Activated B cell treated with CpG ODN at 0.5 μM for 24 hours (primary cell): ENCODE data around the gene IL12RB1. TPM values are rescaled to one million over a fixed set of nuclear protein-coding genes. Genes with fewer than 3 reads are reported as not detected.
"Not testable (repeated sequence)": the region's sequence is repeated elsewhere in the genome, so short reads cannot be mapped to it uniquely, and the experiment has no call there.

Experiments
- ATAC-seq: fragments of 200-7000 bp; cut with Tn5 transposase; one replicate; pipeline ENCODE4 v1.10.0; 2021; ENCODE audit warnings: low read depth, mild to moderate bottlenecking, moderate library complexity
- CTCF ChIA-PET: fragments of 350-600 bp; sonication (Branson Sonifier 250); formaldehyde crosslinking; loops from one replicate; lab custom pipeline; 2021; ENCODE audit warnings: antibody characterized with exemption; lab: Charles Lee
- POLR2A ChIA-PET: fragments of 350-600 bp; sonication (Branson Sonifier 250); formaldehyde crosslinking; loops from one replicate; lab custom pipeline; 2021; ENCODE audit warnings: antibody characterized with exemption; lab: Charles Lee
- DNase-seq: peaks from one replicate; pipeline ENCODE4 v3.0.0; 2022
- H3K27ac Mint-ChIP-seq: one replicate; pipeline ENCODE4 v1.8.0; 2020; ENCODE audit warnings: mixed read lengths
- H3K27me3 Mint-ChIP-seq: one replicate; pipeline ENCODE4 v1.8.0; 2021; ENCODE audit warnings: mixed read lengths
- H3K36me3 Mint-ChIP-seq: one replicate; pipeline ENCODE4 v1.8.0; 2021; ENCODE audit warnings: low read depth, mixed read lengths
- H3K4me1 Mint-ChIP-seq: one replicate; pipeline ENCODE4 v1.8.0; 2021; ENCODE audit warnings: mixed read lengths
- H3K4me3 Mint-ChIP-seq: one replicate; pipeline ENCODE4 v1.8.0; 2020; ENCODE audit warnings: mild to moderate bottlenecking, mixed read lengths
- H3K9me3 Mint-ChIP-seq: one replicate; pipeline ENCODE4 v1.8.0; 2020; ENCODE audit warnings: mixed read lengths
- CTCF ChIP-seq: fragments of 200-600 bp; IDR thresholded peaks from one replicate; pipeline ENCODE4 v1.8.0; 2022; ENCODE audit warnings: antibody characterized with exemption, mild to moderate bottlenecking
- intact Hi-C: fragments of 100-400 bp; cut with micrococcal nuclease; formaldehyde crosslinking; loops from one replicate; pipeline ENCODE4 v1.15.1; 2024
- total RNA-seq: library from RNA; stranded (reverse); gene quantifications from 2 replicates; pipeline ENCODE4 v1.2.3, GENCODE V29; 2022

IL12RB1 gene
- total RNA-seq, 1 donor from 2014 or later: 20.9 TPM

GRCh38 chr19:18041054-18041453 is 45.7 kb downstream of the IL12RB1 start:
- H3K27me3 Mint-ChIP-seq: no peaks in the 10 kb centered on the region
- intact Hi-C loops: no loop called here
- no peaks in the 10 kb centered on the region for H3K36me3 Mint-ChIP-seq
- ATAC-seq (no peak), DNase-seq (no peak)
- H3K4me1 Mint-ChIP-seq: peaks cover 48% of the 10 kb centered on the region
- no peak for TF ChIP-seq CTCF
- POLR2A ChIA-PET: interaction anchor here (0.9 to 12.3 kb wide), 2 partner anchors 23 to 58 kb away, joined by 13 to 779 read pairs; partner anchors contain the start of gene ARRDC2
- H3K4me3 Mint-ChIP-seq: no peak overlapping the region
- CTCF ChIA-PET: interaction anchor here (0.7 kb wide), 1 partner anchor 17 kb away, joined by 4 read pairs; no protein-coding TSS in a partner anchor
- no peak overlapping the region for H3K27ac Mint-ChIP-seq
- no peaks in the 10 kb centered on the region for H3K9me3 Mint-ChIP-seq

GRCh38 chr19:18032102-18032501 is 54.6 kb downstream of the IL12RB1 start:
- peaks cover 21% of the 10 kb centered on the region for H3K4me1 Mint-ChIP-seq
- POLR2A ChIA-PET: interaction anchor here (1.0 to 3.0 kb wide), 3 partner anchors 9 to 19 kb away, joined by 3 to 20 read pairs (median 18); no protein-coding TSS in a partner anchor
- H3K4me3 Mint-ChIP-seq, intact Hi-C loops, H3K27ac Mint-ChIP-seq, H3K9me3 Mint-ChIP-seq, H3K36me3 Mint-ChIP-seq, H3K27me3 Mint-ChIP-seq, ATAC-seq, DNase-seq, CTCF ChIA-PET: not testable (repeated sequence)

GRCh38 chr19:18031401-18031800 is 55.3 kb downstream of the IL12RB1 start:
- Mint-ChIP-seq H3K27ac (peak overlapping the region; percentile 75), H3K4me1 (peaks cover 23% of the 10 kb centered on the region)
- intact Hi-C loops, H3K36me3 Mint-ChIP-seq, CTCF ChIA-PET, H3K4me3 Mint-ChIP-seq, H3K27me3 Mint-ChIP-seq, DNase-seq, H3K9me3 Mint-ChIP-seq: not testable (repeated sequence)
- POLR2A ChIA-PET: interaction anchor here (0.5 to 3.0 kb wide), 5 partner anchors 9 to 24 kb away, joined by 3 to 20 read pairs (median 5); partner anchors contain the start of gene ARRDC2
- peak; percentile 77 for ATAC-seq

- Mint-ChIP-seq H3K27me3 (no peaks in the 10 kb centered on the region), H3K4me1 (peaks cover 31% of the 10 kb centered on the region), H3K9me3 (no peaks in the 10 kb centered on the region), H3K27ac (peak overlapping the region; percentile 24), H3K36me3 (no peaks in the 10 kb centered on the region), H3K4me3 (no peak overlapping the region)
- no peak for ATAC-seq
- intact Hi-C loops: no loop called here
- DNase-seq: no peak
- TF ChIP-seq CTCF: no peak
- CTCF ChIA-PET: interaction anchor here (1.4 kb wide), 1 partner anchor 22 kb away, joined by 5 read pairs; the partner anchor contains the start of gene ARRDC2
- POLR2A ChIA-PET: interaction anchor here (0.6 to 23.7 kb wide), 5 partner anchors 9 to 170 kb away, joined by 3 to 779 read pairs (median 5); partner anchors contain the start of genes ARRDC2 and RPL18A
These were observed 57.0 kb downstream of the IL12RB1 start for GRCh38 chr19:18029617-18030338.

GRCh38 chr19:18027151-18027550 is 59.6 kb downstream of the IL12RB1 start:
- Mint-ChIP-seq H3K4me1 (peaks cover 56% of the 10 kb centered on the region), H3K27ac (peak overlapping the region; percentile 37)
- POLR2A ChIA-PET: interaction anchor here (14.4 to 23.7 kb wide), 2 partner anchors 15 to 16 kb away, joined by 329 to 779 read pairs; partner anchors contain the start of gene ARRDC2

More at GRCh38 chr19:18027151-18027550, 59.6 kb downstream of the IL12RB1 start:
- CTCF ChIA-PET: no interaction called here
- H3K4me3 Mint-ChIP-seq: no peak overlapping the region
- ATAC-seq: no peak
- no peaks in the 10 kb centered on the region for H3K36me3 Mint-ChIP-seq
- no peak for DNase-seq
- H3K9me3 Mint-ChIP-seq: peaks cover 2% of the 10 kb centered on the region
- H3K27me3 Mint-ChIP-seq: no peaks in the 10 kb centered on the region
- TF ChIP-seq CTCF: no peak
- intact Hi-C loops: no loop called here
